Keratinocyte (primary cell): ENCODE data around the gene MAP3K6. TPM values are rescaled to one million over a fixed set of nuclear protein-coding genes. Genes with fewer than 3 reads are reported as not detected.

Source experiments
- DNase-seq: peaks from one replicate; pipeline ENCODE4 v3.0.0-alpha.2; 2011; ENCODE audit warnings: low read depth, missing footprints, low spot score
- FAIRE-seq: peaks from 2 replicates; lab custom pipeline; 2011; peaks lifted over from hg19 to GRCh38; lab: Jason Lieb, UNC
- H2AFZ ChIP-seq: 2 replicates; pipeline ENCODE4 v1.6.0; 2012; ENCODE audit warnings: low read length, control low read depth, inconsistent platforms; ENCODE audit not compliant: control insufficient read depth
- H3K27ac ChIP-seq: 2 replicates; pipeline ENCODE4 v1.5.1; 2011; ENCODE audit warnings: low read length; ENCODE audit not compliant: control insufficient read depth, insufficient read depth
- H3K27me3 ChIP-seq: 3 replicates; pipeline ENCODE4 v1.6.0; 2011; ENCODE audit warnings: low read length; ENCODE audit not compliant: control insufficient read depth, insufficient read depth; ENCODE audit errors: extremely low read depth
- H3K36me3 ChIP-seq, 2 experiments: 2 replicates in 1 of 2; 3 replicates in 1 of 2; pipeline ENCODE4 v1.5.1; 2011; ENCODE audit warnings: low read length in 2 of 2, mild to moderate bottlenecking in 1 of 2; ENCODE audit not compliant: control insufficient read depth in 2 of 2, insufficient read depth in 2 of 2; ENCODE audit errors: extremely low read depth in 1 of 2
- H3K4me1 ChIP-seq: 3 replicates; pipeline ENCODE4 v1.5.1; 2011; ENCODE audit warnings: low read length; ENCODE audit not compliant: control insufficient read depth, insufficient read depth; ENCODE audit errors: extremely low read depth
- H3K4me2 ChIP-seq: 3 replicates; pipeline ENCODE4 v1.6.0; 2011; ENCODE audit warnings: low read depth, low read length; ENCODE audit not compliant: control insufficient read depth, insufficient read depth; ENCODE audit errors: extremely low read depth
- H3K4me3 ChIP-seq, 3 experiments: fragments of 200-600 bp in 1 of 3; sonication (generic) in 1 of 3; 2 replicates in 2 of 3; 3 replicates in 1 of 3; pipeline ENCODE4 v1.5.1; 2011 to 2016; ENCODE audit warnings: low read length in 3 of 3, mild to moderate bottlenecking in 3 of 3, control low read depth in 2 of 3, inconsistent platforms in 1 of 3, low read depth in 1 of 3, mixed read lengths in 1 of 3, mixed run types in 1 of 3, moderate library complexity in 1 of 3; ENCODE audit not compliant: control insufficient read depth in 2 of 3, insufficient read depth in 2 of 3; ENCODE audit errors: extremely low read depth in 1 of 3
- H3K79me2 ChIP-seq: 2 replicates; pipeline ENCODE4 v1.6.0; 2012; ENCODE audit warnings: low read length; ENCODE audit not compliant: control insufficient read depth, insufficient read depth
- H3K9ac ChIP-seq: 3 replicates; pipeline ENCODE4 v1.6.0; 2011; ENCODE audit warnings: low read length; ENCODE audit not compliant: control insufficient read depth, insufficient read depth; ENCODE audit errors: extremely low read depth
- H3K9me1 ChIP-seq: 3 replicates; pipeline ENCODE4 v1.6.0; 2011; ENCODE audit warnings: low read length; ENCODE audit not compliant: control insufficient read depth, insufficient read depth; ENCODE audit errors: extremely low read depth
- H3K9me3 ChIP-seq: 2 replicates; pipeline ENCODE4 v1.5.1; 2012; ENCODE audit warnings: low read depth, low read length; ENCODE audit not compliant: control insufficient read depth
- H4K20me1 ChIP-seq: 3 replicates; pipeline ENCODE4 v1.6.0; 2011; ENCODE audit warnings: low read length; ENCODE audit not compliant: control insufficient read depth, insufficient read depth; ENCODE audit errors: extremely low read depth
- EZH2 ChIP-seq: IDR thresholded peaks from one replicate; pipeline ENCODE4 v1.6.1; 2012; ENCODE audit warnings: inconsistent platforms, mild to moderate bottlenecking, low read length, moderate library complexity
- dilution Hi-C: fragments of 300-500 bp; cut with MboI; formaldehyde crosslinking; loops from one replicate; pipeline ENCODE4 v1.7.0; 2020; ENCODE audit warnings: low sequenced_read_pairs; ENCODE audit not compliant: extremely low pct_ligation_motif_present
- polyA plus RNA-seq, 5 experiments: library from polyadenylated mRNA; depleted of rRNA in 3 of 5; stranded (reverse) in 3 of 5; stranded (forward) in 1 of 5; unstranded in 1 of 5; fragments of >200 nt; gene quantifications; 1 replicate in 1 of 5; 2 replicates in 3 of 5; 3 replicates in 1 of 5; pipeline versions ENCODE4 v1.2.1 to v1.2.3, GENCODE V29; 2011 to 2012; ENCODE audit warnings: missing spikeins in 2 of 5, low read depth in 1 of 5, low replicate concordance in 1 of 5
- TF ChIP-seq, protein P1 (sequence below), 3 experiments: IDR thresholded peaks in 1 of 3; conservative IDR thresholded peaks in 1 of 3; optimal IDR thresholded peaks in 1 of 3; 2 replicates in 2 of 3; 3 replicates in 1 of 3; pipeline versions ENCODE3 to v1.5.1; 2011; ENCODE audit warnings: low read length in 3 of 3, mild to moderate bottlenecking in 3 of 3, moderate library complexity in 2 of 3, control low read depth in 1 of 3, inconsistent platforms in 1 of 3; ENCODE audit not compliant: insufficient read depth in 2 of 3; ENCODE audit errors: extremely low read depth in 1 of 3

The MAP3K6 gene
- polyA plus RNA-seq, 1 donor (not counting 4 experiments of a cell fraction or from before 2014, with no cell fraction given) = 13.4 TPM

- no peaks in the 10 kb centered on the region for H3K9me1 ChIP-seq
- H3K4me2 ChIP-seq = no peak overlapping the region
- peaks cover 13 to 31% of the 10 kb centered on the region in 2 experiments for H3K36me3 ChIP-seq
- no peak overlapping the region for H3K4me3 ChIP-seq
- no peaks in the 10 kb centered on the region for H3K79me2 ChIP-seq
- H4K20me1 ChIP-seq = peaks cover 3% of the 10 kb centered on the region
- no peaks in the 10 kb centered on the region for H3K9me3 ChIP-seq
- TF ChIP-seq, protein P1, sequence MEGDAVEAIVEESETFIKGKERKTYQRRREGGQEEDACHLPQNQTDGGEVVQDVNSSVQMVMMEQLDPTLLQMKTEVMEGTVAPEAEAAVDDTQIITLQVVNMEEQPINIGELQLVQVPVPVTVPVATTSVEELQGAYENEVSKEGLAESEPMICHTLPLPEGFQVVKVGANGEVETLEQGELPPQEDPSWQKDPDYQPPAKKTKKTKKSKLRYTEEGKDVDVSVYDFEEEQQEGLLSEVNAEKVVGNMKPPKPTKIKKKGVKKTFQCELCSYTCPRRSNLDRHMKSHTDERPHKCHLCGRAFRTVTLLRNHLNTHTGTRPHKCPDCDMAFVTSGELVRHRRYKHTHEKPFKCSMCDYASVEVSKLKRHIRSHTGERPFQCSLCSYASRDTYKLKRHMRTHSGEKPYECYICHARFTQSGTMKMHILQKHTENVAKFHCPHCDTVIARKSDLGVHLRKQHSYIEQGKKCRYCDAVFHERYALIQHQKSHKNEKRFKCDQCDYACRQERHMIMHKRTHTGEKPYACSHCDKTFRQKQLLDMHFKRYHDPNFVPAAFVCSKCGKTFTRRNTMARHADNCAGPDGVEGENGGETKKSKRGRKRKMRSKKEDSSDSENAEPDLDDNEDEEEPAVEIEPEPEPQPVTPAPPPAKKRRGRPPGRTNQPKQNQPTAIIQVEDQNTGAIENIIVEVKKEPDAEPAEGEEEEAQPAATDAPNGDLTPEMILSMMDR (optimal IDR thresholded peaks at IDR 0.05 in 1 of 3, IDR thresholded peaks at IDR 0.05 in 1 of 3, conservative IDR thresholded peaks at IDR 0.05 in 1 of 3; ENCODE audit: extremely low read depth in 1 of 3, insufficient read depth in 2 of 3, low read length in 3 of 3) = no peak
- TF ChIP-seq EZH2 = no peak
- H3K4me1 ChIP-seq = peaks cover 6% of the 10 kb centered on the region
- FAIRE-seq = no peak
- H2AFZ ChIP-seq = no peak overlapping the region
- H3K27me3 ChIP-seq = no peaks in the 10 kb centered on the region
- DNase-seq = no peak
- dilution Hi-C loops = no loop called here
- no peak overlapping the region for H3K27ac ChIP-seq
- no peak overlapping the region for H3K9ac ChIP-seq
Observed at GRCh38 chr1:27355683-27356082, 11.1 kb downstream of the MAP3K6 start.

- FAIRE-seq (no peak), DNase-seq (no peak)
- Histone ChIP-seq H3K4me1 (peaks cover 15% of the 10 kb centered on the region), H3K79me2 (no peaks in the 10 kb centered on the region), H3K9me3 (no peaks in the 10 kb centered on the region), H2AFZ (no peak overlapping the region), H4K20me1 (peaks cover 3% of the 10 kb centered on the region), H3K27ac (no peak overlapping the region), H3K36me3 (peaks cover 20 to 23% of the 10 kb centered on the region in 2 experiments), H3K9ac (no peak overlapping the region), H3K27me3 (no peaks in the 10 kb centered on the region), H3K9me1 (no peaks in the 10 kb centered on the region), H3K4me2 (no peak overlapping the region), H3K4me3 (no peak overlapping the region)
- TF ChIP-seq EZH2 = no peak
- TF ChIP-seq, protein P1 (optimal IDR thresholded peaks at IDR 0.05 in 1 of 3, IDR thresholded peaks at IDR 0.05 in 1 of 3, conservative IDR thresholded peaks at IDR 0.05 in 1 of 3; ENCODE audit: extremely low read depth in 1 of 3, insufficient read depth in 2 of 3, low read length in 3 of 3) = no peak
- dilution Hi-C loops = no loop called here
Observed at GRCh38 chr1:27353629-27354028, 13.1 kb downstream of the MAP3K6 start.
